H1 (cell line): ENCODE results near the gene UBE2E3. TPM values are rescaled to one million over a fixed set of nuclear protein-coding genes. Genes with fewer than 3 reads are reported as not detected.

Experiments
- CTCF ChIA-PET: fragments of 300-600 bp; sonication (Branson Sonifier 250); formaldehyde crosslinking; loops from one replicate; lab custom pipeline; 2021; ENCODE audit not compliant: partially characterized antibody; lab: Charles Lee
- POLR2A ChIA-PET: fragments of 300-600 bp; sonication (Branson Sonifier 250); formaldehyde crosslinking; loops from one replicate; lab custom pipeline; 2021; ENCODE audit warnings: inconsistent platforms; ENCODE audit not compliant: partially characterized antibody; lab: Charles Lee
- DNase-seq, 2 experiments: peaks; one replicate each; pipeline versions ENCODE4 v3.0.0 to v3.0.0-alpha.2; 2010 to 2022; ENCODE audit warnings: low spot score in 2 of 2, low read depth in 1 of 2, mixed read lengths in 1 of 2
- FAIRE-seq: peaks from 2 replicates; lab custom pipeline; 2011; peaks lifted over from hg19 to GRCh38; lab: Jason Lieb, UNC
- H2AFZ ChIP-seq: 2 replicates; pipeline ENCODE4 v1.8.1; 2012; ENCODE audit warnings: low read length, inconsistent platforms
- H2AK5ac ChIP-seq: 2 replicates; pipeline ENCODE4 v1.6.1; 2013; ENCODE audit warnings: low read depth, low read length
- H2BK120ac ChIP-seq: replicated peaks from 2 replicates; pipeline ENCODE3; 2013; ENCODE audit warnings: low read depth, low read length, inconsistent platforms
- H2BK12ac ChIP-seq: 2 replicates; pipeline ENCODE4 v1.6.1; 2013; ENCODE audit warnings: low read depth, low read length
- H2BK15ac ChIP-seq: 2 replicates; pipeline ENCODE4 v1.6.1; 2013; ENCODE audit warnings: low read length
- H2BK20ac ChIP-seq: 2 replicates; pipeline ENCODE4 v1.6.1; 2013; ENCODE audit warnings: low read length
- H2BK5ac ChIP-seq: 2 replicates; pipeline ENCODE4 v1.6.1; 2013; ENCODE audit warnings: low read depth, low read length
- H3K14ac ChIP-seq: 2 replicates; pipeline ENCODE4 v1.6.1; 2013; ENCODE audit warnings: inconsistent platforms; ENCODE audit not compliant: insufficient read length
- H3K18ac ChIP-seq: 2 replicates; pipeline ENCODE4 v1.6.1; 2013; ENCODE audit warnings: low read length; ENCODE audit errors: extremely low read depth
- H3K23ac ChIP-seq: 2 replicates; pipeline ENCODE4 v1.6.1; 2013; ENCODE audit warnings: inconsistent platforms; ENCODE audit not compliant: insufficient read length
- H3K23me2 ChIP-seq: 2 replicates; pipeline ENCODE4 v1.6.1; 2013; ENCODE audit warnings: low read depth, low read length
- H3K27ac ChIP-seq: 2 replicates; pipeline ENCODE4 v1.6.1; 2011; ENCODE audit warnings: low read depth, low read length, inconsistent platforms
- H3K27me3 ChIP-seq, 4 experiments: replicated peaks in 1 of 4; 1 replicate in 1 of 4; 2 replicates in 3 of 4; pipeline versions ENCODE4 v1.6.1 to v1.8.1; 2011 to 2013; ENCODE audit warnings: low read length in 3 of 4, mild to moderate bottlenecking in 3 of 4, inconsistent platforms in 2 of 4, mixed read lengths in 2 of 4, moderate library complexity in 1 of 4; ENCODE audit not compliant: control insufficient read depth in 3 of 4, insufficient read depth in 3 of 4; ENCODE audit errors: extremely low read depth in 1 of 4
- H3K36me3 ChIP-seq, 4 experiments: 2 replicates each; pipeline versions ENCODE4 v1.6.1 to v1.8.1; 2011 to 2013; ENCODE audit warnings: mild to moderate bottlenecking in 4 of 4, low read length in 3 of 4, moderate library complexity in 2 of 4, control low read depth in 1 of 4, inconsistent platforms in 1 of 4; ENCODE audit not compliant: insufficient read depth in 4 of 4, control insufficient read depth in 2 of 4
- H3K4ac ChIP-seq: replicated peaks from 2 replicates; pipeline ENCODE3; 2013; ENCODE audit warnings: low read length, low read depth, mixed read lengths, inconsistent platforms; ENCODE audit not compliant: insufficient read length
- H3K4me1 ChIP-seq, 4 experiments: replicated peaks in 1 of 4; 1 replicate in 1 of 4; 2 replicates in 3 of 4; pipeline versions ENCODE4 v1.6.1 to v1.8.1; 2011 to 2013; ENCODE audit warnings: low read length in 3 of 4, inconsistent platforms in 2 of 4, mixed read lengths in 1 of 4; ENCODE audit not compliant: insufficient read depth in 4 of 4, control insufficient read depth in 3 of 4
- H3K4me2 ChIP-seq, 2 experiments: 2 replicates each; pipeline versions ENCODE4 v1.6.1 to v1.8.1; 2011 to 2013; ENCODE audit warnings: low read depth in 2 of 2, low read length in 2 of 2, control low read depth in 1 of 2, inconsistent platforms in 1 of 2, mild to moderate bottlenecking in 1 of 2; ENCODE audit not compliant: insufficient read depth in 1 of 2
- H3K4me3 ChIP-seq, 4 experiments: fragments of 200-600, 300-600 bp in 1 of 4; sonication (generic), shearing (Covaris generic), sonication (Bioruptor Twin) in 1 of 4; 2 replicates each; pipeline versions ENCODE4 v1.5.1 to v1.8.1; 2011 to 2016; ENCODE audit warnings: low read length in 4 of 4, low read depth in 3 of 4, control low read depth in 2 of 4, inconsistent platforms in 2 of 4, mild to moderate bottlenecking in 2 of 4, mixed read lengths in 1 of 4, moderate library complexity in 1 of 4; ENCODE audit not compliant: insufficient read depth in 2 of 4; ENCODE audit errors: extremely low read depth in 1 of 4
- H3K56ac ChIP-seq: replicated peaks from 2 replicates; pipeline ENCODE3; 2013; ENCODE audit warnings: low read depth, mild to moderate bottlenecking, mixed read lengths, low read length, inconsistent platforms; ENCODE audit not compliant: insufficient read length
- H3K79me1 ChIP-seq: 2 replicates; pipeline ENCODE4 v1.6.1; 2013; ENCODE audit warnings: low read depth, low read length, control low read depth
- H3K79me2 ChIP-seq, 2 experiments: 2 replicates each; pipeline versions ENCODE4 v1.6.1 to v1.8.1; 2012 to 2013; ENCODE audit warnings: low read length in 2 of 2, mild to moderate bottlenecking in 2 of 2, inconsistent platforms in 1 of 2; ENCODE audit not compliant: insufficient read depth in 2 of 2, control insufficient read depth in 1 of 2
- H3K9ac ChIP-seq, 4 experiments: replicated peaks in 1 of 4; 1 replicate in 1 of 4; 2 replicates in 3 of 4; pipeline versions ENCODE4 v1.6.1 to v1.8.1; 2011 to 2013; ENCODE audit warnings: low read depth in 3 of 4, low read length in 3 of 4, control low read depth in 2 of 4, mild to moderate bottlenecking in 2 of 4, moderate library complexity in 2 of 4, inconsistent platforms in 1 of 4; ENCODE audit errors: extremely low read depth in 1 of 4
- H3K9me3 ChIP-seq, 2 experiments: 2 replicates each; pipeline versions ENCODE4 v1.6.1 to v1.8.1; 2012 to 2013; ENCODE audit warnings: mild to moderate bottlenecking in 2 of 2, moderate library complexity in 2 of 2, control low read depth in 1 of 2, inconsistent platforms in 1 of 2, low read depth in 1 of 2, low read length in 1 of 2, mixed read lengths in 1 of 2; ENCODE audit not compliant: insufficient read depth in 2 of 2
- H4K20me1 ChIP-seq, 2 experiments: replicated peaks in 1 of 2; 2 replicates each; pipeline versions ENCODE3 to v1.8.1; 2011 to 2013; ENCODE audit warnings: inconsistent platforms in 2 of 2, low read length in 2 of 2, mild to moderate bottlenecking in 1 of 2; ENCODE audit not compliant: insufficient read depth in 2 of 2, control insufficient read depth in 1 of 2
- H4K5ac ChIP-seq: 2 replicates; pipeline ENCODE4 v1.6.1; 2013; ENCODE audit warnings: low read length, low read depth, mixed read lengths, inconsistent platforms; ENCODE audit not compliant: insufficient read length
- H4K8ac ChIP-seq: 2 replicates; pipeline ENCODE4 v1.8.0; 2013; ENCODE audit warnings: mild to moderate bottlenecking, moderate library complexity, low read length, inconsistent platforms; ENCODE audit not compliant: insufficient read depth; ENCODE audit errors: extremely low read depth
- H4K91ac ChIP-seq: replicated peaks from 2 replicates; pipeline ENCODE3; 2013; ENCODE audit warnings: low read length, mixed read lengths, inconsistent platforms; ENCODE audit not compliant: insufficient read length
- BACH1 ChIP-seq: IDR thresholded peaks from 2 replicates; pipeline ENCODE4 v1.6.1; 2012; ENCODE audit warnings: low read length, improper control_type of control experiment
- CHD2 ChIP-seq: IDR thresholded peaks from 2 replicates; pipeline ENCODE4 v1.6.1; 2012; ENCODE audit warnings: low read length, improper control_type of control experiment
- KDM5A ChIP-seq: fragments of 200-600 bp; IDR thresholded peaks from 2 replicates; pipeline ENCODE4 v1.7.1; 2012; ENCODE audit warnings: mild to moderate bottlenecking, low read length, inconsistent platforms, mixed read lengths
- PHF8 ChIP-seq: fragments of 200-600 bp; sonication (generic); conservative IDR thresholded peaks from 2 replicates; pipeline ENCODE4 v1.7.1; 2012; ENCODE audit warnings: low read depth, mild to moderate bottlenecking, inconsistent platforms, low read length, moderate library complexity
- SP2 ChIP-seq: IDR thresholded peaks from 2 replicates; pipeline ENCODE4 v1.6.1; 2012; ENCODE audit warnings: mild to moderate bottlenecking, low read length, inconsistent platforms
- TAF7 ChIP-seq: optimal IDR thresholded peaks from 2 replicates; pipeline ENCODE3; 2011; ENCODE audit warnings: low read depth, mild to moderate bottlenecking, inconsistent platforms, low read length, moderate library complexity, borderline replicate concordance
- WGBS, 2 experiments: shearing (Covaris generic) in 1 of 2; methylation state at CpG; one replicate each; pipeline versions ENCODE4 v1.1.6 to v1.1.7; 2013 to 2015; ENCODE audit warnings: low lambda C conversion rate in 2 of 2, mixed read lengths in 2 of 2, inconsistent platforms in 1 of 2, low coverage in 1 of 2, missing lambda C conversion rate in 1 of 2; ENCODE audit not compliant: insufficient replicate concordance in 2 of 2, insufficient coverage in 1 of 2, insufficient read length in 1 of 2; ENCODE audit errors: extremely low coverage in 1 of 2, missing lambda C conversion rate in 1 of 2; 5-methylcytosine and 5-hydroxymethylcytosine counted together
- polyA plus RNA-seq, 7 experiments: library from polyadenylated mRNA; depleted of rRNA in 3 of 7; stranded (reverse) in 5 of 7; unstranded in 2 of 7; fragments of >200 nt in 5 of 7; fragments of 200-250 nt in 2 of 7; gene quantifications; 1 replicate in 5 of 7; 2 replicates in 1 of 7; 4 replicates in 1 of 7; pipeline versions ENCODE4 v1.2.1 to v1.2.3, GENCODE V29; 2011 to 2013; ENCODE audit warnings: missing spikeins in 2 of 7, mixed read lengths in 2 of 7
- total RNA-seq: library from RNA; stranded (reverse); fragmentation: NEBNext Ultra II Directional; extraction: Animal tissue kit (Norgen Biotek cat#: 25700); gene quantifications from 2 replicates; pipeline ENCODE4 v1.2.1, GENCODE V29; 2021

The UBE2E3 gene
- total and polyA plus RNA-seq, 2 of the 8 experiments (the other 6 are each of a cell fraction or from before 2014, with no cell fraction given) = 106 to 132 TPM

DNA sequence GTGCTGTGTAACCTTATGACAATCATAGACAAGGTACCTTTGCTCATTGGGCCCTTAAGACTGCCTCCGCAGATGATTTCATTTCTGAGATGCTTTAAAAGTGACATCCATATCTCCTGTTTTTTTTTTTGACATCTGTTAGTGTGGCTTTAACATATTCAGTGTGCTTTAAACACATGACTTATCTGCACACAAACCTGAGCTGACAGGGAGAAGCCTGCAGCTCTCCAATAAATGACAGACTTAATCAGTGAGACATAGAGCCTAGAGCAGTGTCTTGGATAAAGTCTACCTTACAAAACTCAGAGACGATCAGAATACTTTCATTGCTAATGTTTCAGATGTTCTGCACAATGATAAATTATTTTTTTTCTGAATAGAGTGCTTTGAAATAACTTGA, 130.7 kb downstream of the UBE2E3 start:
- Histone ChIP-seq H3K4ac (no peak overlapping the region), H3K18ac (no peak overlapping the region), H4K5ac (no peak overlapping the region), H3K9ac (no peak overlapping the region), H3K23ac (no peak overlapping the region), H2AFZ (no peak overlapping the region), H3K79me1 (no peaks in the 10 kb centered on the region), H2BK120ac (no peak overlapping the region), H3K27me3 (no peaks in the 10 kb centered on the region), H2BK12ac (no peak overlapping the region), H3K14ac (no peak overlapping the region), H4K20me1 (no peaks in the 10 kb centered on the region), H3K79me2 (no peaks in the 10 kb centered on the region), H3K4me2 (no peak overlapping the region), H2BK5ac (no peak overlapping the region), H2BK15ac (no peak overlapping the region), H2BK20ac (no peak overlapping the region), H3K27ac (no peak overlapping the region), H3K36me3 (no peaks in the 10 kb centered on the region), H3K9me3 (no peaks in the 10 kb centered on the region), H2AK5ac (no peak overlapping the region), H3K4me1 (peaks cover 0 to 4% (median 3%) of the 10 kb centered on the region in 4 experiments; a peak in 4 of 7 replicates), H3K56ac (no peak overlapping the region), H3K4me3 (no peak overlapping the region), H3K23me2 (no peaks in the 10 kb centered on the region), H4K91ac (no peak overlapping the region), H4K8ac (no peak overlapping the region)
- FAIRE-seq (no peak), DNase-seq (no peak)
- CTCF ChIA-PET = interaction anchor here (0.6 to 1.6 kb wide), 5 partner anchors 10 to 844 kb away, joined by 3 read pairs; no protein-coding TSS in a partner anchor
- POLR2A ChIA-PET = no interaction called here
- WGBS, 2 experiments = 91% methylated on average over 2 of the region's 2 CpGs; no CpG with 5 or more reads in 1 of the 2 experiments
- no peak for TF ChIP-seq BACH1
- TF ChIP-seq CHD2 = no peak
- no peak for TF ChIP-seq KDM5A
- TF ChIP-seq PHF8 = no peak
- no peak for TF ChIP-seq SP2
- TF ChIP-seq TAF7 = no peak
